Immature natural killer cell (primary cell): ENCODE results near the gene PLAAT4. TPM values are rescaled to one million over a fixed set of nuclear protein-coding genes. Genes with fewer than 3 reads are reported as not detected.
A peak's percentile ranks its signal among the peaks of the same experiment; 100 is the strongest.

Experiments used
- DNase-seq, 3 donors: peaks; one replicate each; pipeline ENCODE4 v3.0.0; 2022; ENCODE audit warnings: mixed read lengths in 1 of 3
- H3K27ac Mint-ChIP-seq, 6 donors: one replicate each; pipeline ENCODE4 v1.8.0; 2020; ENCODE audit warnings: mixed read lengths in 6 of 6, mild to moderate bottlenecking in 5 of 6, inconsistent platforms in 4 of 6, moderate library complexity in 3 of 6
- H3K27me3 Mint-ChIP-seq, 3 donors: one replicate each; pipeline ENCODE4 v1.8.0; 2020 to 2021; ENCODE audit warnings: low read depth in 3 of 3, mild to moderate bottlenecking in 3 of 3, mixed read lengths in 3 of 3, moderate library complexity in 3 of 3, inconsistent platforms in 1 of 3
- H3K36me3 Mint-ChIP-seq, 3 donors: one replicate each; pipeline ENCODE4 v1.8.0; 2020; ENCODE audit warnings: mixed read lengths in 3 of 3, inconsistent platforms in 2 of 3, mild to moderate bottlenecking in 2 of 3
- H3K4me1 Mint-ChIP-seq, 2 donors: one replicate each; pipeline ENCODE4 v1.8.0; 2020; ENCODE audit warnings: inconsistent platforms in 2 of 2, mild to moderate bottlenecking in 2 of 2, mixed read lengths in 2 of 2, moderate library complexity in 1 of 2
- H3K4me3 Mint-ChIP-seq, 5 donors: one replicate each; pipeline ENCODE4 v1.8.0; 2020; ENCODE audit warnings: mild to moderate bottlenecking in 5 of 5, mixed read lengths in 5 of 5, inconsistent platforms in 3 of 5, moderate library complexity in 3 of 5
- H3K9me3 Mint-ChIP-seq, 6 donors: one replicate each; pipeline ENCODE4 v1.8.0; 2020; ENCODE audit warnings: mild to moderate bottlenecking in 6 of 6, mixed read lengths in 6 of 6, inconsistent platforms in 4 of 6, moderate library complexity in 3 of 6
- polyA plus RNA-seq, 3 donors: library from polyadenylated mRNA; unstranded; fragments of 300-500 nt; fragmentation: Illumina TruSeq; gene quantifications; one replicate each; pipeline ENCODE4 v1.2.3, GENCODE V29; 2021

The PLAAT4 gene
- polyA plus RNA-seq, 3 donors from 2014 or later, result 886 to 933 (median 906) TPM

GRCh38 chr11:63503492-63503891, 33.1 kb upstream of the PLAAT4 start:
- DNase-seq, result no peak
- peaks cover 18 to 23% of the 10 kb centered on the region in 2 donors for H3K4me1 Mint-ChIP-seq
- peak overlapping the region in 1 of 6 donors; percentile 18 for H3K27ac Mint-ChIP-seq
- H3K36me3 Mint-ChIP-seq, result peaks cover 0 to 17% (median 14%) of the 10 kb centered on the region in 3 donors
- no peak overlapping the region for H3K4me3 Mint-ChIP-seq
- H3K27me3 Mint-ChIP-seq, result peaks cover 0 to 7% (median 3%) of the 10 kb centered on the region in 3 donors
- H3K9me3 Mint-ChIP-seq, result peaks cover 6 to 21% (median 13%) of the 10 kb centered on the region in 6 donors

- Mint-ChIP-seq H3K27me3 (peaks cover 0 to 7% (median 3%) of the 10 kb centered on the region in 3 donors), H3K4me1 (peaks cover 18 to 23% of the 10 kb centered on the region in 2 donors), H3K36me3 (peaks cover 0 to 17% (median 14%) of the 10 kb centered on the region in 3 donors), H3K9me3 (peaks cover 6 to 21% (median 13%) of the 10 kb centered on the region in 6 donors), H3K4me3 (no peak overlapping the region), H3K27ac (peak overlapping the region in 1 of 6 donors; percentile 29)
- no peak for DNase-seq
Measured at GRCh38 chr11:63504054-63504453, 32.6 kb upstream of the PLAAT4 start.

- Mint-ChIP-seq H3K4me3 (peak overlapping the region in 1 of 5 donors; percentile 48), H3K36me3 (peaks cover 0 to 7% (median 7%) of the 10 kb centered on the region in 3 donors), H3K4me1 (peaks cover 18 to 23% of the 10 kb centered on the region in 2 donors), H3K9me3 (peaks cover 6 to 12% (median 8%) of the 10 kb centered on the region in 6 donors), H3K27ac (peak overlapping the region in 1 of 6 donors; percentile 50), H3K27me3 (peaks cover 0 to 5% (median 3%) of the 10 kb centered on the region in 3 donors)
- no peak for DNase-seq
Measured at GRCh38 chr11:63504933-63505586, 31.5 kb upstream of the PLAAT4 start.

GRCh38 chr11:63505857-63506528, 30.6 kb upstream of the PLAAT4 start, which contains the start of gene LGALS12:
TSS of gene LGALS12 (plus strand) at chr11:63506084. CDS start at chr11:63506459, 375 bp downstream.
- Mint-ChIP-seq H3K4me1 (peaks cover 18 to 23% of the 10 kb centered on the region in 2 donors), H3K36me3 (no peaks in the 10 kb centered on the region), H3K27me3 (peaks cover 0 to 5% (median 3%) of the 10 kb centered on the region in 3 donors), H3K9me3 (peaks cover 0 to 3% (median 1%) of the 10 kb centered on the region in 6 donors), H3K4me3 (peak within 1 kb of the TSS in 3 of 5 donors; percentile 13 to 48 (median 46)), H3K27ac (peak within 1 kb of the TSS in 1 of 6 donors; percentile 50)
- peak in 1 of 3 donors; percentile 17 for DNase-seq

DNA sequence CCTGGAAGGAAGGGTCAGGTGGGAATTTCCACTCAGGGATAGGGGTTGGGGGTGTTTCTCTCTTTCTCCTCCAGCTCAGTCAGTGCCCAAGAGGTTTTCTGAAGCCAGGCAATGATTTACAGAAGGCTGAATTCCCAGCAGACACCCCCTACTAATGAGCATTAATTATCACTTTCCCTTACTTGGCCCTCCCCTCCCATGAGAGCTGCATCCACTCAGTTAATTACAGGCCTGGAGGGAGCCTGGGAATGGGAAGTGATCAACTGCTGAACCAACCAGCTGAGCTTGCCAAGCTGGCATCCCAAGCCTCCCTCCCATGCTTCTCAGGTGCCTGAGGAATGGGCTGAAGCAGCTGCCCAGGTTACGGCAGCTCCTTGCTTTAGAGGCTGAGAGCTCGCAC, 29.7 kb upstream of the PLAAT4 start:
- peaks cover 18 to 23% of the 10 kb centered on the region in 2 donors for H3K4me1 Mint-ChIP-seq
- peaks cover 0 to 5% (median 3%) of the 10 kb centered on the region in 3 donors for H3K27me3 Mint-ChIP-seq
- peaks cover 0 to 3% (median 0%) of the 10 kb centered on the region in 6 donors for H3K9me3 Mint-ChIP-seq
- DNase-seq, result no peak
- no peaks in the 10 kb centered on the region for H3K36me3 Mint-ChIP-seq
- no peak overlapping the region for H3K27ac Mint-ChIP-seq
- H3K4me3 Mint-ChIP-seq, result no peak overlapping the region

- Mint-ChIP-seq H3K4me3 (no peak overlapping the region), H3K27ac (peak overlapping the region in 2 of 6 donors; percentile 38 to 59), H3K27me3 (peaks cover 0 to 3% (median 2%) of the 10 kb centered on the region in 3 donors), H3K4me1 (peaks cover 18 to 23% of the 10 kb centered on the region in 2 donors), H3K9me3 (peaks cover 0 to 3% (median 0%) of the 10 kb centered on the region in 6 donors), H3K36me3 (no peaks in the 10 kb centered on the region)
- DNase-seq, result no peak
Measured at GRCh38 chr11:63507511-63507910, 29.1 kb upstream of the PLAAT4 start.

- H3K27me3 Mint-ChIP-seq, result peaks cover 0 to 3% (median 2%) of the 10 kb centered on the region in 3 donors
- no peak for DNase-seq
- no peak overlapping the region for H3K4me3 Mint-ChIP-seq
- peaks cover 0 to under 1% (median 0%) of the 10 kb centered on the region in 6 donors for H3K9me3 Mint-ChIP-seq
- H3K36me3 Mint-ChIP-seq, result no peaks in the 10 kb centered on the region
- no peak overlapping the region for H3K27ac Mint-ChIP-seq
- peaks cover 18 to 23% of the 10 kb centered on the region in 2 donors for H3K4me1 Mint-ChIP-seq
Measured at GRCh38 chr11:63508009-63508408, 28.6 kb upstream of the PLAAT4 start.

- no peak for DNase-seq
- Mint-ChIP-seq H3K27me3 (peaks cover 0 to 3% (median 2%) of the 10 kb centered on the region in 3 donors), H3K27ac (no peak overlapping the region), H3K4me1 (peaks cover 18 to 23% of the 10 kb centered on the region in 2 donors), H3K4me3 (no peak overlapping the region), H3K36me3 (no peaks in the 10 kb centered on the region), H3K9me3 (no peaks in the 10 kb centered on the region)
Measured at GRCh38 chr11:63508745-63509144, 27.9 kb upstream of the PLAAT4 start.

DNA sequence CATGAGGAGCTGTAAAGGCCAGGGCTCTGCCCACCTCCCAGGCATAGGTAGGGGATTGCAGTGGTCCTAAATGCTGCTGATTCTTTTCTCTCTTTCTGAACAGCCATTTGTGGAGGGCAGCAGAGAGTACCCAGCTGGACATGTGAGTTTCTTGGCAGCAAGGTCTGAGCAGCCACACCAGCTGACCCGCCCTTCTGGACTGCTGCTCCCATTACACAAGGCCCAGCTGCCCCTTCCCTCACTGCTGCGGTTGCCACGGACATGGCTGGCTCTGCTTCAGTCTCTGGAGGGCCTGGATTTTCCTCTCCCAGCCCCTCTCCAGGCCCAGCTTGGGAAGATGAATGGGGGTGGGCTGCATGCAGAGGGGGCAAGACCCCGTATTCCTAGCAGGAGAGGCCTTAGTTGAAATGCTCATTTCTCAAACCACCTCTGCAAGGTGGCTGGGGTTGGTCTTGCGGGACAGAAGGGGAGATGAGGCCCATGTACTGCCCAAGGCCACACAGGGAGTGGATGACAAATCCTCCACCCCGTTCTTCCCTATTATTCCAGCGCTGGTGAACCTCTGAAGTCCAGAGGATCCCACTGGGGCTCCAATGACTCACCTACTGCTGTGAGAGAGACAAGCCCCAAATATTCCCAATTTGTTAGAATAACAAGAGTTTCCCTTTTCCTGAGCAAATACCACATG, 26.1 kb upstream of the PLAAT4 start:
- H3K4me1 Mint-ChIP-seq, result peaks cover 12 to 18% of the 10 kb centered on the region in 2 donors

DNA sequence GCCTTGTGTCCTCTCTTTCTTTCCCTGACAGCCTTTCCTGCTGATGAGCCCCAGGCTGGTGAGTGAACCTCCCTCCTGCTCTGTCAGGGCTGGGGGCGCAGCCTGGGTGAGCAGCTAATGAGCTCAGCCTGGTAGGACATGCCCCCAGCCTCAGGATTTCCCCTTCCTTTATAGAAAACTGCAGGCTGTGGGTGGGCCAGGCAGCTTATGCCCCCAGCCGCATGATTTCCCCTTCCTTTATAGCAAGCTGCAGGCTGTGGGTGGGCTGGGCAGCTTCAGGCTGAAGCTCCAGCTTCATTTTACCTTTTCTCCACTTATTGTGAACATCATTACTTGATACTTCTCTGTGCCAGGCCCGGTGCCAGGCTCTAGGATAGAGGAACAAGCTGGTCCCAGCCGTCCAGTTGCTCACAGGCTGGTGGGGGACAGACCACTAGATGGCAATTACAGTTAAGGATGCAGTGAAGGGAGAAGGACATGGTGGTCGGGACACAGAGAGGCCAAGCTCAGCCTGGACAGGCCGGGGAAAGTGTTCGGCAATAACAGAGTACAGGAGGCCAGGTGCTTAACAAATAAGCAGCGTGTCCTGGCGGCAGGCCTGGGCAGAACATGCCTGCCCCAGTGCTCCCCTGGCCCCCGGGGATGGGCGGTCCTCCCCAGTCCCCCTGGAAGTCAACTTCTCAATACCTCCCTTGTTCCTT, 25.4 kb upstream of the PLAAT4 start:
- no peaks in the 10 kb centered on the region for H3K9me3 Mint-ChIP-seq
- no peak for DNase-seq
- peaks cover 5 to 11% of the 10 kb centered on the region in 2 donors for H3K4me1 Mint-ChIP-seq
- peaks cover 0 to 3% (median 0%) of the 10 kb centered on the region in 3 donors for H3K27me3 Mint-ChIP-seq
- H3K4me3 Mint-ChIP-seq, result no peak overlapping the region
- peak overlapping the region in 1 of 6 donors; percentile 61 for H3K27ac Mint-ChIP-seq
- no peaks in the 10 kb centered on the region for H3K36me3 Mint-ChIP-seq

More for the DNA sequence above, 26.1 kb upstream of the PLAAT4 start:
- Mint-ChIP-seq H3K27me3 (peaks cover 0 to 3% (median 0%) of the 10 kb centered on the region in 3 donors), H3K27ac (no peak overlapping the region), H3K9me3 (no peaks in the 10 kb centered on the region), H3K4me3 (no peak overlapping the region), H3K36me3 (no peaks in the 10 kb centered on the region)
- DNase-seq, result no peak

GRCh38 chr11:63512816-63513215, 23.8 kb upstream of the PLAAT4 start:
- Mint-ChIP-seq H3K4me3 (no peak overlapping the region), H3K4me1 (peaks cover 8 to 9% of the 10 kb centered on the region in 2 donors), H3K9me3 (no peaks in the 10 kb centered on the region), H3K27me3 (peaks cover 0 to 2% (median 0%) of the 10 kb centered on the region in 3 donors), H3K27ac (no peak overlapping the region), H3K36me3 (no peaks in the 10 kb centered on the region)
- no peak for DNase-seq

DNA sequence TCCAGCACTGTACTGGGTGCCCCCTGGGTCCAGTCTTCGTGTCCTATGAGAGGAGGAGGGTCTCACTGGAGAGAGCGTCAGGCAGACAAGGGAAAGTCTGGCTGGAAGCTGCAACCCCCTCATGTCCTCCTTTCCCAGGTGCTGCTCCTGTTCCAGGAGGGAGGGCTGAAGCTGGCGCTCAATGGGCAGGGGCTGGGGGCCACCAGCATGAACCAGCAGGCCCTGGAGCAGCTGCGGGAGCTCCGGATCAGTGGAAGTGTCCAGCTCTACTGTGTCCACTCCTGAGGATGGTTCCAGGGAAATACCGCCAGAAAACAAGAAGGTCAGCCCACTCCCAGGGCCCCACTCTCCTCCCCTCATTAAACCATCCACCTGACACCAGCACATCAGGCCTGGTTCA, 20.5 kb upstream of the PLAAT4 start:
- Mint-ChIP-seq H3K27ac (no peak overlapping the region), H3K27me3 (peaks cover 0 to 2% (median 0%) of the 10 kb centered on the region in 3 donors), H3K9me3 (no peaks in the 10 kb centered on the region), H3K4me1 (peaks cover 28 to 34% of the 10 kb centered on the region in 2 donors), H3K4me3 (no peak overlapping the region), H3K36me3 (peaks cover 0 to 6% (median 0%) of the 10 kb centered on the region in 3 donors)
- no peak for DNase-seq

GRCh38 chr11:63517156-63517555, 19.5 kb upstream of the PLAAT4 start:
- Mint-ChIP-seq H3K4me3 (peak overlapping the region in 1 of 5 donors; percentile 11), H3K27me3 (peaks cover 0 to 2% (median 0%) of the 10 kb centered on the region in 3 donors), H3K4me1 (peaks cover 28 to 34% of the 10 kb centered on the region in 2 donors), H3K27ac (peak overlapping the region; percentile 12 to 86 (median 65)), H3K36me3 (peaks cover 0 to 6% (median 0%) of the 10 kb centered on the region in 3 donors), H3K9me3 (no peaks in the 10 kb centered on the region)
- no peak for DNase-seq
